ENCODE results near the gene TMIGD1. TPM values are rescaled to one million over a fixed set of nuclear protein-coding genes. Genes with fewer than 3 reads are reported as not detected.

Gene TMIGD1
- total and polyA plus RNA-seq, 2 donors (not counting 3 experiments of a cell fraction or from before 2014, with no cell fraction given), result not detected

- no peaks in the 10 kb centered on the region for H3K79me2 ChIP-seq (ENCODE audit: control insufficient read depth, insufficient read depth, low read length)
- H3K9me3 ChIP-seq (replicated peaks; ENCODE audit: control insufficient read depth, insufficient read depth, low read length), result no peaks in the 10 kb centered on the region
- no peaks in the 10 kb centered on the region for H4K20me1 ChIP-seq (replicated peaks; ENCODE audit: control insufficient read depth, extremely low read depth, insufficient read depth, low read length)
- no peak overlapping the region for H3K9ac ChIP-seq (replicated peaks; ENCODE audit: extremely low read depth, insufficient read depth, low read length)
- no peak for DNase-seq (ENCODE audit: low read depth, low spot score)
- H3K27me3 ChIP-seq (ENCODE audit: control insufficient read depth in 2 of 2, insufficient read depth in 2 of 2, low read length in 2 of 2), result no peaks in the 10 kb centered on the region
- TF ChIP-seq CTCF (IDR thresholded peaks at IDR 0.05; ENCODE audit: extremely low read depth in 1 of 2, insufficient read depth in 1 of 2, low read depth in 1 of 2, low read length in 2 of 2) (no peak), GATA2 (IDR thresholded peaks at IDR 0.05; ENCODE audit: insufficient read depth, insufficient read length, low read depth, low read length) (no peak), FOS (IDR thresholded peaks at IDR 0.05; ENCODE audit: borderline replicate concordance, insufficient read depth, low read length) (no peak), MAX (IDR thresholded peaks at IDR 0.05; ENCODE audit: insufficient read depth, insufficient read length) (no peak), POLR2AphosphoS5 (IDR thresholded peaks at IDR 0.05; ENCODE audit: insufficient read depth, low read depth, low read length) (no peak), EZH2 (IDR thresholded peaks at IDR 0.05; ENCODE audit: borderline replicate concordance, low read depth, low read length, severe bottlenecking) (no peak), MYC (IDR thresholded peaks at IDR 0.05; ENCODE audit: low read depth, low read length) (no peak)
- no peak overlapping the region for H3K4me2 ChIP-seq (ENCODE audit: insufficient read depth, low read length)
- ChIA-PET CTCF (interaction anchor here (0.7 to 2.3 kb wide), 2 partner anchors 14 to 918 kb away, joined by 3 to 6 read pairs; no protein-coding TSS in a partner anchor), POLR2A (no interaction called here)
- dilution Hi-C loops (cut with MboI; ENCODE audit: extremely low pct_ligation_motif_present, low sequenced_read_pairs), result no loop called here
- no peak overlapping the region for H2AFZ ChIP-seq (ENCODE audit: low read depth, low read length)
- H3K4me1 ChIP-seq (ENCODE audit: control insufficient read depth, extremely low read depth, insufficient read depth, low read length), result no peaks in the 10 kb centered on the region
- no peaks in the 10 kb centered on the region for H3K36me3 ChIP-seq (ENCODE audit: control insufficient read depth in 2 of 2, extremely low read depth in 1 of 2, insufficient read depth in 2 of 2, low read length in 2 of 2)
- FAIRE-seq, result no peak
- BruUV-seq (replicated peaks), result no TSS peak
- H3K4me3 ChIP-seq (replicated peaks in 1 of 3; ENCODE audit: insufficient read depth in 1 of 3, low read depth in 1 of 3, low read length in 3 of 3), result no peak overlapping the region
- intact Hi-C loops (cut with micrococcal nuclease), result no loop called here
- no peaks in the 10 kb centered on the region for H3K9me1 ChIP-seq (replicated peaks; ENCODE audit: control insufficient read depth, extremely low read depth, insufficient read depth, low read length)
- no peak overlapping the region for H3K27ac ChIP-seq (ENCODE audit: insufficient read depth, low read depth, low read length)
These were observed 31.6 kb downstream of the TMIGD1 start for GRCh38 chr17:30302241-30302640.
